ENCODE data around the gene B3GNT3. TPM values are rescaled to one million over a fixed set of nuclear protein-coding genes. Genes with fewer than 3 reads are reported as not detected.

Gene B3GNT3
- total and polyA plus RNA-seq, 2 of the 4 experiments (the other 2 are of a cell fraction), result not detected

DNA sequence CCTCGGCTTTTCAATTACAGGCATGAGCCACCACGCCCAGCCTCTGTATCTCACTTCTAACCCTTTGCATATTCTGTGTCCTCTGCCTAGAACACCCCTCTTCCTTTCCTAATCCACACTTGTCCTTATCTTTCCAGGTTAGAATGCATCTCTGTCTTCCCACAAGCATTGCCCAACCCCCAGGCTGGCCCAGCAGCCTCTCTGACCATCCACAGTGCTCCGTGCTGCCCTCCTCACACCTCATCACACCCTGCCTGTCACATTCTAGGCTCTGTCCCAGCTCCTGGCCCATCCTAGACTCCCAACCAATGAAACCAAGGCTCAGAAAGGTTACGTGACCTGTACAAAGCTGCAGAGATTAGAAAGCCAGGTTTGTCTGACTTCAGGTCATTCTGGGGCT lies 41.6 kb downstream of the B3GNT3 start:
- in situ Hi-C loops (cut with MboI; ENCODE audit: low sequenced_read_pairs), result no loop called here
- dilution Hi-C loops (cut with HindIII; ENCODE audit: low sequenced_read_pairs, unreplicated experiment), result no loop called here
- H2AK5ac ChIP-seq (ENCODE audit: low read depth, low read length), result no peak overlapping the region
- no peaks in the 10 kb centered on the region for H3K79me1 ChIP-seq (ENCODE audit: low read depth in 1 of 2, low read length in 2 of 2)
- no peak overlapping the region for H4K91ac ChIP-seq (ENCODE audit: insufficient read depth, low read depth, low read length)
- ChIA-PET CTCF (no interaction called here), POLR2A (ENCODE audit: unreplicated experiment) (no interaction called here)
- DNase-seq (no peak), ATAC-seq (ENCODE audit: low read depth) (no peak)
- intact Hi-C loops (cut with micrococcal nuclease), result no loop called here
- H2AFZ ChIP-seq (replicated peaks; ENCODE audit: low read length, poor library complexity), result no peak overlapping the region
- H4K20me1 ChIP-seq (ENCODE audit: insufficient read depth, low read length), result no peaks in the 10 kb centered on the region
- no peak overlapping the region for H2BK5ac ChIP-seq (ENCODE audit: low read depth, low read length, poor library complexity, severe bottlenecking)
- no peak overlapping the region for H3K27ac ChIP-seq (ENCODE audit: insufficient read depth, low read length)
- no peak overlapping the region for H4K5ac ChIP-seq (ENCODE audit: low read depth, low read length)
- no peak overlapping the region for H3K4ac ChIP-seq (ENCODE audit: low read depth, low read length)
- H2BK20ac ChIP-seq (ENCODE audit: low read depth, low read length), result no peak overlapping the region
- no peaks in the 10 kb centered on the region for H3K36me3 ChIP-seq (ENCODE audit: control insufficient read depth, insufficient read depth, low read length)
- H2BK15ac ChIP-seq (ENCODE audit: low read depth, low read length), result no peak overlapping the region
- H3K27me3 ChIP-seq (ENCODE audit: control insufficient read depth, insufficient read depth, low read length), result peaks cover 40% of the 10 kb centered on the region
- H3K56ac ChIP-seq (ENCODE audit: extremely low read depth, insufficient read depth, low read length), result no peak overlapping the region
- H3K4me1 ChIP-seq (ENCODE audit: control insufficient read depth, insufficient read depth, low read length), result no peaks in the 10 kb centered on the region
- no peaks in the 10 kb centered on the region for H3K9me1 ChIP-seq (ENCODE audit: insufficient read depth, low read length)
- TF ChIP-seq MAFK (IDR thresholded peaks at IDR 0.05; ENCODE audit: low read depth, low read length) (no peak), CHD1 (IDR thresholded peaks at IDR 0.05; ENCODE audit: low read depth, low read length) (no peak), RCOR1 (IDR thresholded peaks at IDR 0.05; ENCODE audit: insufficient replicate concordance, low read length) (no peak), FOS (IDR thresholded peaks at IDR 0.05; ENCODE audit: low read depth, low read length) (no peak), BHLHE40 (IDR thresholded peaks at IDR 0.05; ENCODE audit: low read depth, low read length) (no peak), RAD21 (IDR thresholded peaks at IDR 0.05; ENCODE audit: low read length) (no peak), POLR2A (IDR thresholded peaks at IDR 0.05; ENCODE audit: low read depth, low read length) (no peak), RFX5 (IDR thresholded peaks at IDR 0.05; ENCODE audit: low read depth, low read length) (no peak)
- TF ChIP-seq, protein P1, sequence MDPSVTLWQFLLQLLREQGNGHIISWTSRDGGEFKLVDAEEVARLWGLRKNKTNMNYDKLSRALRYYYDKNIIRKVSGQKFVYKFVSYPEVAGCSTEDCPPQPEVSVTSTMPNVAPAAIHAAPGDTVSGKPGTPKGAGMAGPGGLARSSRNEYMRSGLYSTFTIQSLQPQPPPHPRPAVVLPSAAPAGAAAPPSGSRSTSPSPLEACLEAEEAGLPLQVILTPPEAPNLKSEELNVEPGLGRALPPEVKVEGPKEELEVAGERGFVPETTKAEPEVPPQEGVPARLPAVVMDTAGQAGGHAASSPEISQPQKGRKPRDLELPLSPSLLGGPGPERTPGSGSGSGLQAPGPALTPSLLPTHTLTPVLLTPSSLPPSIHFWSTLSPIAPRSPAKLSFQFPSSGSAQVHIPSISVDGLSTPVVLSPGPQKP (IDR thresholded peaks at IDR 0.05; ENCODE audit: borderline replicate concordance, low read depth, low read length), result no peak
- TF ChIP-seq, protein P2, sequence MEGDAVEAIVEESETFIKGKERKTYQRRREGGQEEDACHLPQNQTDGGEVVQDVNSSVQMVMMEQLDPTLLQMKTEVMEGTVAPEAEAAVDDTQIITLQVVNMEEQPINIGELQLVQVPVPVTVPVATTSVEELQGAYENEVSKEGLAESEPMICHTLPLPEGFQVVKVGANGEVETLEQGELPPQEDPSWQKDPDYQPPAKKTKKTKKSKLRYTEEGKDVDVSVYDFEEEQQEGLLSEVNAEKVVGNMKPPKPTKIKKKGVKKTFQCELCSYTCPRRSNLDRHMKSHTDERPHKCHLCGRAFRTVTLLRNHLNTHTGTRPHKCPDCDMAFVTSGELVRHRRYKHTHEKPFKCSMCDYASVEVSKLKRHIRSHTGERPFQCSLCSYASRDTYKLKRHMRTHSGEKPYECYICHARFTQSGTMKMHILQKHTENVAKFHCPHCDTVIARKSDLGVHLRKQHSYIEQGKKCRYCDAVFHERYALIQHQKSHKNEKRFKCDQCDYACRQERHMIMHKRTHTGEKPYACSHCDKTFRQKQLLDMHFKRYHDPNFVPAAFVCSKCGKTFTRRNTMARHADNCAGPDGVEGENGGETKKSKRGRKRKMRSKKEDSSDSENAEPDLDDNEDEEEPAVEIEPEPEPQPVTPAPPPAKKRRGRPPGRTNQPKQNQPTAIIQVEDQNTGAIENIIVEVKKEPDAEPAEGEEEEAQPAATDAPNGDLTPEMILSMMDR (conservative IDR thresholded peaks at IDR 0.05; ENCODE audit: low read depth, low read length), result no peak
- H3K23ac ChIP-seq (ENCODE audit: low read depth, low read length), result no peak overlapping the region
- H3K9ac ChIP-seq (ENCODE audit: low read depth, low read length), result no peak overlapping the region
- no TSS peak for BruUV-seq (replicated peaks)
- H2BK120ac ChIP-seq (ENCODE audit: low read depth, low read length), result no peak overlapping the region
- H2AK9ac ChIP-seq (replicated peaks; ENCODE audit: low read depth, low read length, poor library complexity), result no peak overlapping the region
- H4K8ac ChIP-seq (ENCODE audit: low read depth in 2 of 2, low read length in 2 of 2), result no peak overlapping the region
- H3K9me3 ChIP-seq (ENCODE audit: control insufficient read depth, insufficient read depth, low read length), result no peaks in the 10 kb centered on the region
- WGBS, 2 experiments (ENCODE audit: extremely low coverage in 2 of 2, insufficient read length in 1 of 2), result 41% methylated on average over 3 of the region's 4 CpGs; no CpG with 5 or more reads in 1 of the 2 experiments
- H3K4me3 ChIP-seq (ENCODE audit: insufficient read depth, low read depth, low read length), result no peak overlapping the region
- no peak overlapping the region for H3K4me2 ChIP-seq (ENCODE audit: low read depth, low read length)
- H3K18ac ChIP-seq (ENCODE audit: low read depth, low read length), result no peak overlapping the region
- no peak overlapping the region for H3K14ac ChIP-seq (replicated peaks; ENCODE audit: low read depth, low read length)
